GM12873 (cell line): ENCODE results near the gene ZSCAN5A.
A peak's percentile ranks its signal among the peaks of the same experiment; 100 is the strongest.

Experiments
- CTCF ChIP-seq: IDR thresholded peaks from 2 replicates; pipeline ENCODE4 v1.5.1; 2012; ENCODE audit warnings: low read depth, mild to moderate bottlenecking, moderate library complexity, low read length, control low read depth; ENCODE audit not compliant: insufficient read depth; ENCODE audit errors: missing control alignments

Gene ZSCAN5A

GRCh38 chr19:56314381-56315076, at the start of gene ZSCAN5A:
Gene ZSCAN5A (minus strand): TSS chr19:56314839. CDS start chr19:56225046, 89,793 bp downstream.
- no peak for TF ChIP-seq CTCF

GRCh38 chr19:56360841-56361240, 46.2 kb upstream of the ZSCAN5A start:
- no peak for TF ChIP-seq CTCF

- no peak for TF ChIP-seq CTCF
Observed at GRCh38 chr19:56356944-56357343, 42.3 kb upstream of the ZSCAN5A start.

- no peak for TF ChIP-seq CTCF
Observed at GRCh38 chr19:56355517-56355916, 40.9 kb upstream of the ZSCAN5A start.

GRCh38 chr19:56351208-56351607, 36.6 kb upstream of the ZSCAN5A start:
- no peak for TF ChIP-seq CTCF

- TF ChIP-seq CTCF = peak; percentile 83
Observed at GRCh38 chr19:56350416-56351045, 35.9 kb upstream of the ZSCAN5A start.

- TF ChIP-seq CTCF = peak; percentile 66
Observed at GRCh38 chr19:56348289-56348877, 33.7 kb upstream of the ZSCAN5A start.
